Measurements from ENCODE around the gene HCN2. TPM values are rescaled to one million over a fixed set of nuclear protein-coding genes. Genes with fewer than 3 reads are reported as not detected.
A peak's percentile ranks its signal among the peaks of the same experiment; 100 is the strongest.

The HCN2 gene
- total RNA-seq, 2 donors from 2014 or later: 0.15 to 0.75 TPM

DNA sequence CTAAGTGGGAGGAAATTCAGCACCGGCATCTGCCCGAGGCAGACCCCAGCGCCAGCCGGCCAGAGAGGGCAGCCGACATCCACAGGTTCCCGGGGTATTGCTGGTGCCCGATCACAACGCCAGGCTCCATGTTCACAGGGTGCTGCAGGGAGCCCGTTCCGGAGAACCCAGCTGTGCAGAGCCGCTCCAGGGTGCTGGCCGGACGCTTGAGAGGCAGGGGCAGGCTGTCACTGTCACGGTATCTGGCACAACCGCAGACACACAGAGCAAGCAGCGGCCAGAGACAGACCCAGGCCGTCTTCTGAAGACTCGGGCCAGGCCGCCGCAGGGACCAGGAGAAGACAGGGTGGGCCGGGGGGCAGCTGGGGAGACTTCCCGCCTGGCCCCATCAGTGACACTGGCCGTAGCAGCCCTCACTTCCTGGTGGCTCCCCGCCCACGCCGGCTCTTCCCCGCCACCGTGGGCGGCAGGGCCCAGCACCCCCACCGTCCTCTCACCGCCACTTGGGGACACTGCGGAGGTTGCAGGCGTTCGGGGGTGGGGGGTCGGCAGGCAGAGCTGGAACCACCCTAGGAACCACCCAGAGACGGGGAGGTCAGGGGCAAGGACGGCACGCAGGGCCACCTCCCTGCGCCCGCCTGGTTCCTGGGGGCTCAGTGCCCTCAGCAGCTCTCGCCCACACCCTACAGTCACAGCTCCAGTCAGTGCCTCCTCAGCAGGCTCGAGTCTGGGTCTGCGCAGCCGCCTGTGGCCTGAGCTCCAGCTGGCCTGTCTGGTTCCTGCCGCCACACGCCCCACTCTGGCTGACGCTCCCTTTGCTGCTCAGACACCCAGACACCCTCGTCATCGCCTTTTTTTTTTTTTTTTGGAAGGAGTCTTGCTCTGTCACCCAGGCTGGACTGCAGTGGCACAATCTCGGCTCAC lies 69.5 kb downstream of the HCN2 start:
- H3K4me1 ChIP-seq (ENCODE audit: control insufficient read depth, insufficient read depth, low read length): no peaks in the 10 kb centered on the region
- H3K9ac ChIP-seq (ENCODE audit: extremely low read depth, low read length, poor library complexity, severe bottlenecking): no peak overlapping the region
- H3K4me3 Mint-ChIP-seq: no peak overlapping the region
- WGBS, 2 experiments (ENCODE audit: insufficient coverage in 1 of 2, insufficient read length in 1 of 2): 92 to 94% methylated on average over 36 to 50 of the region's 50 CpGs
- H3K36me3 ChIP-seq (ENCODE audit: control insufficient read depth, insufficient read depth, low read length): no peaks in the 10 kb centered on the region
- H3K27ac Mint-ChIP-seq: no peak overlapping the region
- no peaks in the 10 kb centered on the region for H3K9me3 ChIP-seq (ENCODE audit: control insufficient read depth, low read length)
- TF ChIP-seq CTCF (conservative IDR thresholded peaks at IDR 0.05): no peak
- H3K36me3 Mint-ChIP-seq (ENCODE audit: low read depth): no peaks in the 10 kb centered on the region
- DNase-seq: no peak
- no peak overlapping the region for H3K4me3 ChIP-seq (ENCODE audit: low read length)
- H3K27me3 Mint-ChIP-seq (ENCODE audit: insufficient read depth): no peaks in the 10 kb centered on the region
- H3K27me3 ChIP-seq (ENCODE audit: control insufficient read depth, insufficient read depth, low read length, poor library complexity, severe bottlenecking): no peaks in the 10 kb centered on the region
- H3K9me3 Mint-ChIP-seq: peaks cover 7% of the 10 kb centered on the region
- H3K27ac ChIP-seq (ENCODE audit: low read depth, low read length): no peak overlapping the region
- H3K4me1 Mint-ChIP-seq: peaks cover 17% of the 10 kb centered on the region

GRCh38 chr19:660793-661426 lies 71.2 kb downstream of the HCN2 start:
- peaks cover 7% of the 10 kb centered on the region for H3K9me3 Mint-ChIP-seq
- Histone ChIP-seq H3K27ac (ENCODE audit: low read depth, low read length) (no peak overlapping the region), H3K9ac (ENCODE audit: extremely low read depth, low read length, poor library complexity, severe bottlenecking) (peak overlapping the region; percentile 80), H3K4me1 (ENCODE audit: control insufficient read depth, insufficient read depth, low read length) (no peaks in the 10 kb centered on the region), H3K4me3 (ENCODE audit: low read length) (peak overlapping the region; percentile 89), H3K36me3 (ENCODE audit: control insufficient read depth, insufficient read depth, low read length) (no peaks in the 10 kb centered on the region), H3K9me3 (ENCODE audit: control insufficient read depth, low read length) (no peaks in the 10 kb centered on the region), H3K27me3 (ENCODE audit: control insufficient read depth, insufficient read depth, low read length, poor library complexity, severe bottlenecking) (no peaks in the 10 kb centered on the region)
- peaks cover 17% of the 10 kb centered on the region for H3K4me1 Mint-ChIP-seq
- H3K27ac Mint-ChIP-seq: peak overlapping the region; percentile 90
- peak overlapping the region; percentile 68 for H3K4me3 Mint-ChIP-seq
- peaks cover 8% of the 10 kb centered on the region for H3K27me3 Mint-ChIP-seq (ENCODE audit: insufficient read depth)
- H3K36me3 Mint-ChIP-seq (ENCODE audit: low read depth): no peaks in the 10 kb centered on the region
- 85 to 87% methylated on average over 10 to 20 of the region's 20 CpGs for WGBS, 2 experiments (ENCODE audit: insufficient coverage in 1 of 2, insufficient read length in 1 of 2)
- peak; percentile 44 for DNase-seq
- TF ChIP-seq CTCF (conservative IDR thresholded peaks at IDR 0.05): no peak

- Mint-ChIP-seq H3K27me3 (ENCODE audit: insufficient read depth) (peaks cover 8% of the 10 kb centered on the region), H3K9me3 (peaks cover 8% of the 10 kb centered on the region), H3K4me3 (peak overlapping the region; percentile 68), H3K4me1 (peaks cover 17% of the 10 kb centered on the region), H3K27ac (peak overlapping the region; percentile 90), H3K36me3 (ENCODE audit: low read depth) (no peaks in the 10 kb centered on the region)
- H3K27me3 ChIP-seq (ENCODE audit: control insufficient read depth, insufficient read depth, low read length, poor library complexity, severe bottlenecking): no peaks in the 10 kb centered on the region
- no peak overlapping the region for H3K27ac ChIP-seq (ENCODE audit: low read depth, low read length)
- 51 to 55% methylated on average over 21 to 31 of the region's 31 CpGs for WGBS, 2 experiments (ENCODE audit: insufficient coverage in 1 of 2, insufficient read length in 1 of 2)
- peak; percentile 49 for DNase-seq
- no peak for TF ChIP-seq CTCF (conservative IDR thresholded peaks at IDR 0.05)
- no peaks in the 10 kb centered on the region for H3K36me3 ChIP-seq (ENCODE audit: control insufficient read depth, insufficient read depth, low read length)
- no peaks in the 10 kb centered on the region for H3K9me3 ChIP-seq (ENCODE audit: control insufficient read depth, low read length)
- H3K4me1 ChIP-seq (ENCODE audit: control insufficient read depth, insufficient read depth, low read length): no peaks in the 10 kb centered on the region
- H3K4me3 ChIP-seq (ENCODE audit: low read length): peak overlapping the region; percentile 89
- H3K9ac ChIP-seq (ENCODE audit: extremely low read depth, low read length, poor library complexity, severe bottlenecking): peak overlapping the region; percentile 80
Measured at GRCh38 chr19:661427-662196, 71.9 kb downstream of the HCN2 start.
